ENCODE results near the gene OR8B8.

OR8B8 gene

GRCh38 chr11:124445646-124446150 is at the start of gene OR8B8:
Gene OR8B8 (minus strand): TSS chr11:124445696. CDS start chr11:124441085, 4,611 bp downstream.
- no peaks in the 10 kb centered on the region for H3K9me3 ChIP-seq (ENCODE audit: control insufficient read depth in 2 of 2, low read length in 2 of 2)

GRCh38 chr11:124493016-124493655 is 47.6 kb upstream of the OR8B8 start:
- Histone ChIP-seq H3K27ac (ENCODE audit: low read depth in 2 of 2, low read length in 2 of 2) (no peak overlapping the region), H3K4me1 (ENCODE audit: control insufficient read depth in 2 of 2, insufficient read depth in 2 of 2, low read length in 2 of 2) (no peaks in the 10 kb centered on the region), H3K9ac (ENCODE audit: low read depth in 1 of 2, low read length in 2 of 2) (no peak overlapping the region), H3K27me3 (ENCODE audit: control insufficient read depth in 2 of 2, insufficient read depth in 2 of 2, low read length in 2 of 2) (no peaks in the 10 kb centered on the region), H3K4me3 (ENCODE audit: low read length in 2 of 2) (no peak overlapping the region), H3K9me3 (ENCODE audit: control insufficient read depth in 2 of 2, low read length in 2 of 2) (no peaks in the 10 kb centered on the region), H3K36me3 (ENCODE audit: control insufficient read depth in 2 of 2, insufficient read depth in 2 of 2, low read length in 2 of 2) (no peaks in the 10 kb centered on the region)

More at GRCh38 chr11:124445646-124446150, at the start of gene OR8B8:
- Histone ChIP-seq H3K4me3 (ENCODE audit: low read length in 2 of 2) (no peak within 1 kb of the TSS), H3K36me3 (ENCODE audit: control insufficient read depth in 2 of 2, insufficient read depth in 2 of 2, low read length in 2 of 2) (no peaks in the 10 kb centered on the region), H3K9ac (ENCODE audit: low read depth in 1 of 2, low read length in 2 of 2) (no peak within 1 kb of the TSS), H3K27me3 (ENCODE audit: control insufficient read depth in 2 of 2, insufficient read depth in 2 of 2, low read length in 2 of 2) (no peaks in the 10 kb centered on the region), H3K4me1 (ENCODE audit: control insufficient read depth in 2 of 2, insufficient read depth in 2 of 2, low read length in 2 of 2) (no peaks in the 10 kb centered on the region), H3K27ac (ENCODE audit: low read depth in 2 of 2, low read length in 2 of 2) (no peak within 1 kb of the TSS)

- Histone ChIP-seq H3K4me1 (ENCODE audit: control insufficient read depth in 2 of 2, insufficient read depth in 2 of 2, low read length in 2 of 2) (no peaks in the 10 kb centered on the region), H3K27me3 (ENCODE audit: control insufficient read depth in 2 of 2, insufficient read depth in 2 of 2, low read length in 2 of 2) (no peaks in the 10 kb centered on the region), H3K36me3 (ENCODE audit: control insufficient read depth in 2 of 2, insufficient read depth in 2 of 2, low read length in 2 of 2) (no peaks in the 10 kb centered on the region), H3K4me3 (ENCODE audit: low read length in 2 of 2) (no peak overlapping the region), H3K27ac (ENCODE audit: low read depth in 2 of 2, low read length in 2 of 2) (no peak overlapping the region), H3K9ac (ENCODE audit: low read depth in 1 of 2, low read length in 2 of 2) (no peak overlapping the region), H3K9me3 (ENCODE audit: control insufficient read depth in 2 of 2, low read length in 2 of 2) (no peaks in the 10 kb centered on the region)
Observed at GRCh38 chr11:124483422-124483821, 37.9 kb upstream of the OR8B8 start.

GRCh38 chr11:124482362-124483147 is 37.1 kb upstream of the OR8B8 start:
- Histone ChIP-seq H3K4me3 (ENCODE audit: low read length in 2 of 2) (no peak overlapping the region), H3K9me3 (ENCODE audit: control insufficient read depth in 2 of 2, low read length in 2 of 2) (no peaks in the 10 kb centered on the region), H3K36me3 (ENCODE audit: control insufficient read depth in 2 of 2, insufficient read depth in 2 of 2, low read length in 2 of 2) (no peaks in the 10 kb centered on the region), H3K9ac (ENCODE audit: low read depth in 1 of 2, low read length in 2 of 2) (no peak overlapping the region), H3K27me3 (ENCODE audit: control insufficient read depth in 2 of 2, insufficient read depth in 2 of 2, low read length in 2 of 2) (no peaks in the 10 kb centered on the region), H3K27ac (ENCODE audit: low read depth in 2 of 2, low read length in 2 of 2) (no peak overlapping the region), H3K4me1 (ENCODE audit: control insufficient read depth in 2 of 2, insufficient read depth in 2 of 2, low read length in 2 of 2) (no peaks in the 10 kb centered on the region)

- Histone ChIP-seq H3K9ac (ENCODE audit: low read depth in 1 of 2, low read length in 2 of 2) (no peak overlapping the region), H3K36me3 (ENCODE audit: control insufficient read depth in 2 of 2, insufficient read depth in 2 of 2, low read length in 2 of 2) (no peaks in the 10 kb centered on the region), H3K27me3 (ENCODE audit: control insufficient read depth in 2 of 2, insufficient read depth in 2 of 2, low read length in 2 of 2) (no peaks in the 10 kb centered on the region), H3K27ac (ENCODE audit: low read depth in 2 of 2, low read length in 2 of 2) (no peak overlapping the region), H3K9me3 (ENCODE audit: control insufficient read depth in 2 of 2, low read length in 2 of 2) (no peaks in the 10 kb centered on the region), H3K4me1 (ENCODE audit: control insufficient read depth in 2 of 2, insufficient read depth in 2 of 2, low read length in 2 of 2) (no peaks in the 10 kb centered on the region), H3K4me3 (ENCODE audit: low read length in 2 of 2) (peak overlapping the region in 1 of 2 donors; percentile 65)
Observed at GRCh38 chr11:124481365-124482323, 36.1 kb upstream of the OR8B8 start.

- H3K4me3 ChIP-seq (ENCODE audit: low read length in 2 of 2): no peak overlapping the region
- no peaks in the 10 kb centered on the region for H3K36me3 ChIP-seq (ENCODE audit: control insufficient read depth in 2 of 2, insufficient read depth in 2 of 2, low read length in 2 of 2)
- no peaks in the 10 kb centered on the region for H3K27me3 ChIP-seq (ENCODE audit: control insufficient read depth in 2 of 2, insufficient read depth in 2 of 2, low read length in 2 of 2)
- H3K27ac ChIP-seq (ENCODE audit: low read depth in 2 of 2, low read length in 2 of 2): no peak overlapping the region
- no peaks in the 10 kb centered on the region for H3K4me1 ChIP-seq (ENCODE audit: control insufficient read depth in 2 of 2, insufficient read depth in 2 of 2, low read length in 2 of 2)
- H3K9me3 ChIP-seq (ENCODE audit: control insufficient read depth in 2 of 2, low read length in 2 of 2): no peaks in the 10 kb centered on the region
- H3K9ac ChIP-seq (ENCODE audit: low read depth in 1 of 2, low read length in 2 of 2): no peak overlapping the region
Observed at GRCh38 chr11:124479561-124479960, 34.1 kb upstream of the OR8B8 start.

GRCh38 chr11:124475265-124475664 is 29.8 kb upstream of the OR8B8 start:
- no peak overlapping the region for H3K4me3 ChIP-seq (ENCODE audit: low read length in 2 of 2)
- H3K27me3 ChIP-seq (ENCODE audit: control insufficient read depth in 2 of 2, insufficient read depth in 2 of 2, low read length in 2 of 2): no peaks in the 10 kb centered on the region
- no peaks in the 10 kb centered on the region for H3K4me1 ChIP-seq (ENCODE audit: control insufficient read depth in 2 of 2, insufficient read depth in 2 of 2, low read length in 2 of 2)
- no peak overlapping the region for H3K27ac ChIP-seq (ENCODE audit: low read depth in 2 of 2, low read length in 2 of 2)
- no peak overlapping the region for H3K9ac ChIP-seq (ENCODE audit: low read depth in 1 of 2, low read length in 2 of 2)
- no peaks in the 10 kb centered on the region for H3K36me3 ChIP-seq (ENCODE audit: control insufficient read depth in 2 of 2, insufficient read depth in 2 of 2, low read length in 2 of 2)
- H3K9me3 ChIP-seq (ENCODE audit: control insufficient read depth in 2 of 2, low read length in 2 of 2): no peaks in the 10 kb centered on the region

GRCh38 chr11:124474779-124475178 is 29.3 kb upstream of the OR8B8 start:
- Histone ChIP-seq H3K36me3 (ENCODE audit: control insufficient read depth in 2 of 2, insufficient read depth in 2 of 2, low read length in 2 of 2) (no peaks in the 10 kb centered on the region), H3K9me3 (ENCODE audit: control insufficient read depth in 2 of 2, low read length in 2 of 2) (no peaks in the 10 kb centered on the region), H3K27me3 (ENCODE audit: control insufficient read depth in 2 of 2, insufficient read depth in 2 of 2, low read length in 2 of 2) (no peaks in the 10 kb centered on the region), H3K4me1 (ENCODE audit: control insufficient read depth in 2 of 2, insufficient read depth in 2 of 2, low read length in 2 of 2) (no peaks in the 10 kb centered on the region), H3K9ac (ENCODE audit: low read depth in 1 of 2, low read length in 2 of 2) (no peak overlapping the region), H3K27ac (ENCODE audit: low read depth in 2 of 2, low read length in 2 of 2) (no peak overlapping the region), H3K4me3 (ENCODE audit: low read length in 2 of 2) (no peak overlapping the region)

- Histone ChIP-seq H3K27me3 (ENCODE audit: control insufficient read depth in 2 of 2, insufficient read depth in 2 of 2, low read length in 2 of 2) (no peaks in the 10 kb centered on the region), H3K36me3 (ENCODE audit: control insufficient read depth in 2 of 2, insufficient read depth in 2 of 2, low read length in 2 of 2) (no peaks in the 10 kb centered on the region), H3K9me3 (ENCODE audit: control insufficient read depth in 2 of 2, low read length in 2 of 2) (no peaks in the 10 kb centered on the region), H3K9ac (ENCODE audit: low read depth in 1 of 2, low read length in 2 of 2) (no peak overlapping the region), H3K4me3 (ENCODE audit: low read length in 2 of 2) (no peak overlapping the region), H3K27ac (ENCODE audit: low read depth in 2 of 2, low read length in 2 of 2) (no peak overlapping the region), H3K4me1 (ENCODE audit: control insufficient read depth in 2 of 2, insufficient read depth in 2 of 2, low read length in 2 of 2) (no peaks in the 10 kb centered on the region)
Observed at GRCh38 chr11:124474079-124474478, 28.6 kb upstream of the OR8B8 start.
